ENCODE results near the gene FAM131A.

DNA sequence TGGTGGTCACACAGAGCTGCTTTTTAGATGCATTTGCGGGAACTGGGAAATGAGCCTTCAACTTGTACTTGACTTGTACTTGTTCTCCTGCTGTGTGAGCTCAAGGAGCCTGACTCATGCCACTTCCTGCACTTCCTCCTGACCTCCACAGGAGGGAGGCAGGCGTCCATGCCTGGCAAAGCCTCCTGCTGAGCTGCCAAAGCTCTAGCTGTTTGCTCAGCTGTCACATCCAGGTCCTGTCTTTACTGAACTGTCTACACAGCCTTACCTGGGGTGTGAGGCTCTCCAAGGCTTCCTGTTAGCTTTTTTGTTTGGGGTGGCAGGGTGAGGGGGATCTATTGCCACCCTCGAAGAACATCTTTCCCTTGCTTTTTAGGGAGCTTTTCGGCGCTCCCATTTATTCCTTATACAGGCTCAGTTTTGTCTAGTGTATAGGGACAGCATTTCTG lies 34.2 kb downstream of the FAM131A start:
- no peak for TF ChIP-seq ZNF514 (tag by site-specific recombination; IDR thresholded peaks at IDR 0.05)
- TF ChIP-seq PATZ1 (tag by site-specific recombination; IDR thresholded peaks at IDR 0.05), result no peak
- TF ChIP-seq CTCF (tag by site-specific recombination; IDR thresholded peaks at IDR 0.05), result peak; percentile 86
- no peak for TF ChIP-seq ZNF175 (tag by site-specific recombination; IDR thresholded peaks at IDR 0.05)
